SK-N-MC (cell line): ENCODE data around the gene RUSF1.
A peak's percentile ranks its signal among the peaks of the same experiment; 100 is the strongest.

ENCODE experiments used
- EZH2 ChIP-seq: fragments of 200-600 bp; sonication (generic); IDR thresholded peaks from one replicate; pipeline ENCODE4 v1.6.1; 2017; ENCODE audit warnings: antibody characterized with exemption
- FOXP2 ChIP-seq: optimal IDR thresholded peaks from 2 replicates; pipeline ENCODE3; 2011; ENCODE audit warnings: mild to moderate bottlenecking, moderate library complexity; ENCODE audit not compliant: insufficient read depth; ENCODE audit errors: extremely low read length, control extremely low read depth

- no peak for TF ChIP-seq EZH2
- peak; percentile 68 for TF ChIP-seq FOXP2
Observed at GRCh38 chr16:31507929-31508705, at the start of gene RUSF1.
